Coronary artery (tissue), 2 donors: Measurements from ENCODE around the gene MAP1B.
A peak's percentile ranks its signal among the peaks of the same experiment; 100 is the strongest.

Experiments used
- DNase-seq: peaks from one replicate; pipeline ENCODE4 v3.0.0-alpha.2; 2017; ENCODE audit warnings: low spot score
- H3K27ac ChIP-seq, 2 donors: fragments of 200-600 bp; sonication (generic); one replicate each; pipeline ENCODE4 v1.5.1; 2016 to 2019
- H3K4me3 ChIP-seq: fragments of 200-600 bp; sonication (generic); 2 replicates; pipeline ENCODE4 v1.5.1; 2016; ENCODE audit warnings: mild to moderate bottlenecking, moderate library complexity
- CTCF ChIP-seq: fragments of 200-600 bp; sonication (generic); IDR thresholded peaks from one replicate; pipeline ENCODE4 v1.5.1; 2019; ENCODE audit warnings: antibody characterized with exemption

Gene MAP1B

GRCh38 chr5:72151169-72151568 is 43.9 kb downstream of the MAP1B start:
- Histone ChIP-seq H3K27ac (peak overlapping the region; percentile 77 to 85), H3K4me3 (no peak overlapping the region)
- TF ChIP-seq CTCF, result no peak
- no peak for DNase-seq

GRCh38 chr5:72151646-72152045 is 44.4 kb downstream of the MAP1B start:
- DNase-seq, result no peak
- no peak overlapping the region for H3K4me3 ChIP-seq
- peak overlapping the region; percentile 77 to 85 for H3K27ac ChIP-seq
- no peak for TF ChIP-seq CTCF

GRCh38 chr5:72152545-72152944 is 45.3 kb downstream of the MAP1B start:
- no peak for DNase-seq
- Histone ChIP-seq H3K4me3 (no peak overlapping the region), H3K27ac (peak overlapping the region; percentile 77 to 85)
- no peak for TF ChIP-seq CTCF

- peak overlapping the region; percentile 77 to 85 for H3K27ac ChIP-seq
- no peak overlapping the region for H3K4me3 ChIP-seq
- no peak for DNase-seq
- TF ChIP-seq CTCF, result no peak
These were observed 46.3 kb downstream of the MAP1B start for GRCh38 chr5:72153551-72153950.

GRCh38 chr5:72154076-72154756 is 46.9 kb downstream of the MAP1B start:
- TF ChIP-seq CTCF, result no peak
- H3K27ac ChIP-seq, result peak overlapping the region; percentile 77 to 84

GRCh38 chr5:72156946-72157624 is 49.8 kb downstream of the MAP1B start:
- no peak for TF ChIP-seq CTCF
- no peak overlapping the region for H3K4me3 ChIP-seq
- H3K27ac ChIP-seq, result peak overlapping the region; percentile 4 to 59
- DNase-seq, result no peak

More at GRCh38 chr5:72154076-72154756, 46.9 kb downstream of the MAP1B start:
- no peak for DNase-seq
- peak overlapping the region; percentile 11 for H3K4me3 ChIP-seq

GRCh38 chr5:72157625-72157962 is 50.3 kb downstream of the MAP1B start:
- no peak for DNase-seq
- no peak for TF ChIP-seq CTCF
- Histone ChIP-seq H3K4me3 (no peak overlapping the region), H3K27ac (peak overlapping the region; percentile 4 to 59)
